ENCODE measurements around the gene UBTF.
A peak's percentile ranks its signal among the peaks of the same experiment; 100 is the strongest.

UBTF gene

DNA sequence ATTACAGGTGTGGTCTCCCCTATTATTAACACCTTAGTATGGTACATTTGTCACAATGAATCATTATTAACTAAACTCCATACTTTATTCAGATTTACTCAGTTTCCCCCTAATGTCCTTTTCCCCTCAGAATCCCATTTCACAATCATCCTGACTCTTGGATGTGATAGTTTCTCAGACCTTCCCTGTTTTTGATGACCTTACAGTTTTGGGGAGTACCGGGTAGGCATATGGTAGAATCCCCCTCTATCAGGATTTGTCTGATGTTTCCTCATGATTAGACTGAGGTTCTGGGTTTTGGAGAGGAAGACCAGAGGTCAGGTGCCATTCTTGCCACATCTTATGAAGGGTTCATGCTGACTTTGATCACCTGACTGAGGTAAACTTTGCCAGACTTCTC is 55.0 kb downstream of the UBTF start:
- no peak for DNase-seq

DNA sequence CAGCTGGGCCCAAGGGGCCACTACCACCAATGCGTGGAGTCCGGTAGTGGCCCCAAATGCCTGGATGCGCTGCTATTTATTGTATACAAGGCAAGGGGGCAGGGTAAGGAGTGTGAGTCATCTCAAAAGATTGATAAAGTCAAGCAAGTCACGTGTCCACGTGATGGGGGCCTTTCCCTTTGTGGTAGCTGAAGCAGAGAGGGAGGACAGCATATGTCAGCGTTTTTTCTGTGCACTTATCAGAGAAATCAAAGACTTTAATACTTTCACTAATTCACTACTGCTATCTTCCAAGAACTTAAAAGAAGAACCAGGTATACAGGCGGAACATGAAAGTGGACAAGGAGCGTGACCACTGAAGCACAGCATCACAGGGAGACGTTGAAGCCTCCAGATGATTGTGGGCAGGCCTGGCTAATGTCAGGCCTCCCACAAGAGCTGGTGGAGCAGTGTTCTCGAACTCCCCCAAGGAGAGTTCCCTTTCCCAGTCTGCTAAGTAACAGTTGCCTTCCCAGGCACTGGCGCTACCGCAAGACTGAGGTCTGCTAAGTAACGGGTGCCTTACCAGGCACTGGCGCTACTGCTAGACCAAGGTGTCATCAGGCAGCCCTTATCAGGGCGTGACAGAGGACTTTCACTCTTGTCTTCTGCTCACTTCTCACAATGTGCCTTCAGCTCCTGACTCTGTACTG is 59.8 kb downstream of the UBTF start:
- DNase-seq, result no peak

DNA sequence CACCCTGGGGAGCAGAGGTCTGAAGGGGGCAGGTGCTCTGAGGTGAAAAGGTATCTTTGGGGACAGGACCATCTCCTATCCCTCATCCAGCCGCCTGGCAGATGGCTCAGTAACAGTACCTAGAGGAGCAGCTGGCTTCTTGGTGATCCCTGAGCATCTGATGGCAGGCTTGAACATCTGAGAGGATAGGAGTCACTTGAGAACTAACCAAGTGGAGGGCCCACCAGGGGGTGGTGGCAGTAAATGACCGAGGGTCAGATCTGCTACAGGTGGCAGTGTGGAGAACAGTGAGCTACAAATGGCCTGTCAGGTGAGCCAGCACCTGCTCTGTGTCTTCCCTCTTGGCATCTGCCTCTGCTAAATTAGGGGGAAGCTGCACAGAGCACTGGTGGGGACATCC is 64.0 kb downstream of the UBTF start:
- peak in 1 of 3 experiments; percentile 74 for DNase-seq
